ENCODE measurements around the gene TROAP.

Gene TROAP

GRCh38 chr12:49287876-49288275 lies 35.2 kb upstream of the TROAP start:
- TF ChIP-seq GATA1 (IDR thresholded peaks at IDR 0.05; ENCODE audit: low read depth, low read length) (no peak), POLR2A (IDR thresholded peaks at IDR 0.05; ENCODE audit: low read length) (no peak)
- DNase-seq: no peak

GRCh38 chr12:49288412-49288853 lies 34.6 kb upstream of the TROAP start:
- no peak for TF ChIP-seq POLR2A (IDR thresholded peaks at IDR 0.05; ENCODE audit: low read length)
- no peak for TF ChIP-seq GATA1 (IDR thresholded peaks at IDR 0.05; ENCODE audit: low read depth, low read length)
- peak; percentile 68 to 84 for DNase-seq

GRCh38 chr12:49288922-49289555 lies 34.0 kb upstream of the TROAP start:
- DNase-seq: no peak
- TF ChIP-seq GATA1 (IDR thresholded peaks at IDR 0.05; ENCODE audit: low read depth, low read length) (no peak), POLR2A (IDR thresholded peaks at IDR 0.05; ENCODE audit: low read length) (no peak)

- TF ChIP-seq POLR2A (IDR thresholded peaks at IDR 0.05; ENCODE audit: low read length) (no peak), GATA1 (IDR thresholded peaks at IDR 0.05; ENCODE audit: low read depth, low read length) (no peak)
- DNase-seq: no peak
These were observed 30.4 kb upstream of the TROAP start for GRCh38 chr12:49292729-49293055.

GRCh38 chr12:49293056-49293956 lies 29.7 kb upstream of the TROAP start:
- no peak for DNase-seq
- TF ChIP-seq GATA1 (IDR thresholded peaks at IDR 0.05; ENCODE audit: low read depth, low read length): no peak

- no peak for DNase-seq
- TF ChIP-seq GATA1 (IDR thresholded peaks at IDR 0.05; ENCODE audit: low read depth, low read length): no peak
- no peak for TF ChIP-seq POLR2A (IDR thresholded peaks at IDR 0.05; ENCODE audit: low read length)
These were observed 28.8 kb upstream of the TROAP start for GRCh38 chr12:49294086-49294803.

GRCh38 chr12:49294804-49295081 lies 28.3 kb upstream of the TROAP start:
- TF ChIP-seq GATA1 (IDR thresholded peaks at IDR 0.05; ENCODE audit: low read depth, low read length) (no peak), POLR2A (IDR thresholded peaks at IDR 0.05; ENCODE audit: low read length) (no peak)
- DNase-seq: no peak

- no peak for DNase-seq
- TF ChIP-seq GATA1 (IDR thresholded peaks at IDR 0.05; ENCODE audit: low read depth, low read length): no peak
- TF ChIP-seq POLR2A (IDR thresholded peaks at IDR 0.05; ENCODE audit: low read length): no peak
These were observed 27.7 kb upstream of the TROAP start, which contains the start of gene PRPH for GRCh38 chr12:49295082-49295936. Gene PRPH (plus strand): TSS chr12:49295147. CDS start chr12:49295201, 54 bp downstream.

- peak; percentile 68 to 80 for DNase-seq
- no peak for TF ChIP-seq GATA1 (IDR thresholded peaks at IDR 0.05; ENCODE audit: low read depth, low read length)
- TF ChIP-seq POLR2A (IDR thresholded peaks at IDR 0.05; ENCODE audit: low read length): no peak
These were observed 26.8 kb upstream of the TROAP start for GRCh38 chr12:49296034-49296835.

GRCh38 chr12:49296836-49297694 lies 26.0 kb upstream of the TROAP start:
- DNase-seq: peak in 1 of 2 experiments; percentile 38
- TF ChIP-seq GATA1 (IDR thresholded peaks at IDR 0.05; ENCODE audit: low read depth, low read length): no peak
- no peak for TF ChIP-seq POLR2A (IDR thresholded peaks at IDR 0.05; ENCODE audit: low read length)

- no peak for DNase-seq
- TF ChIP-seq POLR2A (IDR thresholded peaks at IDR 0.05; ENCODE audit: low read length) (no peak), GATA1 (IDR thresholded peaks at IDR 0.05; ENCODE audit: low read depth, low read length) (no peak)
These were observed 25.4 kb upstream of the TROAP start for GRCh38 chr12:49297695-49298060.

GRCh38 chr12:49298160-49298559 lies 24.9 kb upstream of the TROAP start:
- TF ChIP-seq POLR2A (IDR thresholded peaks at IDR 0.05; ENCODE audit: low read length) (no peak), GATA1 (IDR thresholded peaks at IDR 0.05; ENCODE audit: low read depth, low read length) (no peak)
- DNase-seq: peak in 1 of 2 experiments; percentile 27

Measured in erythroblast (primary cell).